Measurements from ENCODE around the gene GIPC1.

- TF ChIP-seq CTCF (IDR thresholded peaks at IDR 0.05): no peak
- TF ChIP-seq POLR2AphosphoS5 (IDR thresholded peaks at IDR 0.05; ENCODE audit: low read depth, low read length): no peak
These were observed 30.5 kb upstream of the GIPC1 start for GRCh38 chr19:14526423-14526822.

Measured in Panc1 (cell line).